ENCODE data around the gene PIAS1. TPM values are rescaled to one million over a fixed set of nuclear protein-coding genes. Genes with fewer than 3 reads are reported as not detected.
"Not testable (repeated sequence)": the region's sequence is repeated elsewhere in the genome, so short reads cannot be mapped to it uniquely, and the experiment has no call there.

PIAS1 gene
- total RNA-seq: 100 to 1,000 TPM in 1 of 4 donors, 10 to 100 TPM in 3; 61.8 to 106 (median 86.3) TPM

GRCh38 chr15:68053701-68054627 is at the start of gene PIAS1:
Gene PIAS1, plus strand, starts transcription at chr15:68054315. Its CDS starts 12 bp downstream, at chr15:68054327.
- peak within 1 kb of the TSS; percentile 86 to 94 (median 93) for H3K27ac ChIP-seq
- H3K4me1 ChIP-seq: peaks cover 0 to 40% (median 21%) of the 10 kb centered on the region in 4 donors
- peak; percentile 86 to 87 for DNase-seq (ENCODE audit: low spot score in 2 of 2)
- TF ChIP-seq CTCF (IDR thresholded peaks at IDR 0.05): peak in 2 of 5 experiments; percentile 43 to 57
- TF ChIP-seq POLR2A (IDR thresholded peaks at IDR 0.05): peak; percentile 83 to 95
- peak; percentile 15 to 97 for TF ChIP-seq EP300 (IDR thresholded peaks at IDR 0.05)
- no peaks in the 10 kb centered on the region for H3K27me3 ChIP-seq
- H3K4me3 ChIP-seq: peak within 1 kb of the TSS; percentile 72 to 98 (median 91)
- H3K9me3 ChIP-seq: no peaks in the 10 kb centered on the region
- no peaks in the 10 kb centered on the region for H3K36me3 ChIP-seq
- 1 to 4% methylated on average over 45 to 51 of the region's 72 CpGs for WGBS, 2 donors

GRCh38 chr15:68007642-68008041 is 46.5 kb upstream of the PIAS1 start:
- WGBS, 2 donors: 91 to 92% methylated on average over 5 of the region's 5 CpGs
- H3K27me3 ChIP-seq; H3K36me3 ChIP-seq; DNase-seq (ENCODE audit: low spot score in 2 of 2); H3K4me1 ChIP-seq; H3K9me3 ChIP-seq; H3K27ac ChIP-seq; H3K4me3 ChIP-seq: not testable (repeated sequence)

- 80 to 82% methylated on average over 14 of the region's 14 CpGs for WGBS, 2 donors
- TF ChIP-seq POLR2A (IDR thresholded peaks at IDR 0.05) (no peak), CTCF (IDR thresholded peaks at IDR 0.05) (no peak), EP300 (IDR thresholded peaks at IDR 0.05) (no peak)
- no peaks in the 10 kb centered on the region for H3K36me3 ChIP-seq
- H3K9me3 ChIP-seq: no peaks in the 10 kb centered on the region
- H3K4me3 ChIP-seq: no peak overlapping the region
- H3K27me3 ChIP-seq: no peaks in the 10 kb centered on the region
- no peak for DNase-seq (ENCODE audit: low spot score in 2 of 2)
- no peaks in the 10 kb centered on the region for H3K4me1 ChIP-seq
- no peak overlapping the region for H3K27ac ChIP-seq
Measured at GRCh38 chr15:68010361-68011153, 43.6 kb upstream of the PIAS1 start.

- Histone ChIP-seq H3K4me1 (no peaks in the 10 kb centered on the region), H3K27ac (no peak overlapping the region), H3K4me3 (no peak overlapping the region), H3K36me3 (no peaks in the 10 kb centered on the region), H3K27me3 (no peaks in the 10 kb centered on the region), H3K9me3 (no peaks in the 10 kb centered on the region)
- DNase-seq (ENCODE audit: low spot score in 2 of 2): no peak
- WGBS, 2 donors: 89 to 90% methylated on average over 1 of the region's 1 CpG
- TF ChIP-seq EP300 (IDR thresholded peaks at IDR 0.05) (no peak), POLR2A (IDR thresholded peaks at IDR 0.05) (no peak), CTCF (IDR thresholded peaks at IDR 0.05) (no peak)
Measured at GRCh38 chr15:68012911-68013310, 41.2 kb upstream of the PIAS1 start.

- 72 to 81% methylated on average over 1 of the region's 1 CpG for WGBS, 2 donors
- H3K4me1 ChIP-seq: no peaks in the 10 kb centered on the region
- TF ChIP-seq POLR2A (IDR thresholded peaks at IDR 0.05) (no peak), EP300 (IDR thresholded peaks at IDR 0.05) (no peak), CTCF (IDR thresholded peaks at IDR 0.05) (no peak)
- H3K27me3 ChIP-seq: no peaks in the 10 kb centered on the region
- no peak for DNase-seq (ENCODE audit: low spot score in 2 of 2)
- H3K4me3 ChIP-seq: no peak overlapping the region
- H3K9me3 ChIP-seq: no peaks in the 10 kb centered on the region
- no peaks in the 10 kb centered on the region for H3K36me3 ChIP-seq
- no peak overlapping the region for H3K27ac ChIP-seq
Measured at GRCh38 chr15:68014219-68014618, 39.9 kb upstream of the PIAS1 start.

Data from tibial nerve (tissue), 4 donors.